B cell (primary cell): ENCODE measurements around the gene CLCN1. TPM values are rescaled to one million over a fixed set of nuclear protein-coding genes. Genes with fewer than 3 reads are reported as not detected.

Source experiments
- ATAC-seq: fragments of 200-7000 bp; cut with Tn5 transposase; one replicate; pipeline ENCODE4 v1.10.0; 2021; ENCODE audit warnings: low read depth, mild to moderate bottlenecking, moderate number of reproducible peaks, moderate library complexity
- CTCF ChIA-PET: fragments of 350-600 bp; sonication (Branson Sonifier 250); formaldehyde crosslinking; loops from one replicate; lab custom pipeline; 2021; ENCODE audit warnings: antibody characterized with exemption, inconsistent platforms; lab: Charles Lee
- POLR2A ChIA-PET: fragments of 350-600 bp; sonication (Branson Sonifier 250); formaldehyde crosslinking; loops from one replicate; lab custom pipeline; 2021; ENCODE audit warnings: antibody characterized with exemption; lab: Charles Lee
- DNase-seq: peaks from one replicate; pipeline ENCODE4 v3.0.0; 2013
- H2AFZ ChIP-seq: 2 replicates; pipeline ENCODE4 v1.6.1; 2012; ENCODE audit warnings: mild to moderate bottlenecking, low read depth, low read length; ENCODE audit not compliant: insufficient read depth, poor library complexity, severe bottlenecking
- H3K27ac ChIP-seq, 2 donors: 1 replicate in 1 of 2; 2 replicates in 1 of 2; pipeline ENCODE4 v1.5.1; 2012 to 2013; ENCODE audit warnings: low read length in 2 of 2, mild to moderate bottlenecking in 2 of 2, moderate library complexity in 1 of 2
- H3K27me3 ChIP-seq, 4 experiments: fragments of 200-600 bp in 1 of 4; sonication (generic) in 1 of 4; replicated peaks in 1 of 4; 1 replicate in 2 of 4; 2 replicates in 2 of 4; pipeline versions ENCODE4 v1.6.1 to v1.7.0; 2013 to 2016; ENCODE audit warnings: low read length in 3 of 4, mild to moderate bottlenecking in 2 of 4, mixed read lengths in 1 of 4, moderate library complexity in 1 of 4; ENCODE audit not compliant: insufficient read depth in 4 of 4, control insufficient read depth in 3 of 4; ENCODE audit errors: control extremely low read depth in 1 of 4
- H3K36me3 ChIP-seq, 2 experiments: replicated peaks in 1 of 2; 1 replicate in 1 of 2; 2 replicates in 1 of 2; pipeline versions ENCODE4 v1.6.1 to v1.7.1; 2013; ENCODE audit warnings: low read length in 1 of 2; ENCODE audit not compliant: insufficient read depth in 2 of 2, control insufficient read depth in 1 of 2; ENCODE audit errors: control extremely low read depth in 1 of 2, extremely low read depth in 1 of 2
- H3K4me1 ChIP-seq, 2 donors: fragments of 200-600 bp in 1 of 2; sonication (generic) in 1 of 2; 1 replicate in 1 of 2; 2 replicates in 1 of 2; pipeline versions ENCODE4 v1.5.1 to v1.6.1; 2013 to 2017; ENCODE audit warnings: low read length in 2 of 2; ENCODE audit not compliant: control insufficient read depth in 2 of 2, insufficient read depth in 2 of 2
- H3K4me2 ChIP-seq: replicated peaks from 2 replicates; pipeline ENCODE3; 2012; ENCODE audit warnings: mild to moderate bottlenecking, low read depth, low read length; ENCODE audit not compliant: poor library complexity, severe bottlenecking
- H3K4me3 ChIP-seq, 5 experiments: fragments of 200-600 bp in 1 of 5; sonication (generic) in 1 of 5; 1 replicate in 3 of 5; 2 replicates in 2 of 5; pipeline versions ENCODE4 v1.5.1 to v1.7.0; 2011 to 2016; ENCODE audit warnings: low read length in 4 of 5, mild to moderate bottlenecking in 4 of 5, low read depth in 2 of 5, control low read depth in 1 of 5, moderate library complexity in 1 of 5; ENCODE audit not compliant: insufficient read depth in 1 of 5; ENCODE audit errors: control extremely low read depth in 1 of 5, extremely low read depth in 1 of 5
- H3K79me2 ChIP-seq: fragments of 200-600 bp; sonication (generic); one replicate; pipeline ENCODE4 v1.6.0; 2016; ENCODE audit warnings: low read length; ENCODE audit not compliant: control insufficient read depth, insufficient read depth
- H3K9ac ChIP-seq: fragments of 200-600 bp; sonication (generic); 2 replicates; pipeline ENCODE4 v1.6.1; 2017; ENCODE audit warnings: mild to moderate bottlenecking, low read length, moderate library complexity
- H3K9me3 ChIP-seq, 3 donors: one replicate each; pipeline versions ENCODE4 v1.6.1 to v1.7.1; 2013; ENCODE audit warnings: low read length in 2 of 3; ENCODE audit not compliant: control insufficient read depth in 2 of 3, insufficient read depth in 1 of 3; ENCODE audit errors: control extremely low read depth in 1 of 3
- H4K20me1 ChIP-seq: 2 replicates; pipeline ENCODE4 v1.6.0; 2012; ENCODE audit warnings: mild to moderate bottlenecking, low read length; ENCODE audit not compliant: insufficient read depth, control insufficient read depth, poor library complexity, severe bottlenecking
- H3K27ac Mint-ChIP-seq: one replicate; pipeline ENCODE4 v1.8.0; 2021; ENCODE audit warnings: mixed read lengths
- H3K27me3 Mint-ChIP-seq: one replicate; pipeline ENCODE4 v1.8.0; 2021; ENCODE audit warnings: mixed read lengths
- H3K4me1 Mint-ChIP-seq: one replicate; pipeline ENCODE4 v1.8.0; 2021; ENCODE audit warnings: mixed read lengths
- H3K4me3 Mint-ChIP-seq: one replicate; pipeline ENCODE4 v1.8.0; 2021; ENCODE audit warnings: mixed read lengths
- H3K9me3 Mint-ChIP-seq: one replicate; pipeline ENCODE4 v1.8.0; 2022; ENCODE audit warnings: mixed read lengths; ENCODE audit not compliant: insufficient read depth
- CTCF ChIP-seq: fragments of 200-600 bp; IDR thresholded peaks from one replicate; pipeline ENCODE4 v1.8.0; 2022; ENCODE audit warnings: antibody characterized with exemption, mild to moderate bottlenecking
- EZH2 ChIP-seq: IDR thresholded peaks from 2 replicates; pipeline ENCODE4 v1.6.1; 2012; ENCODE audit warnings: borderline replicate concordance, low read depth, mild to moderate bottlenecking, moderate library complexity, low read length; ENCODE audit not compliant: insufficient read depth, poor library complexity, severe bottlenecking
- WGBS: methylation state at CpG from one replicate; pipeline ENCODE4 v1.1.5; 2013; ENCODE audit warnings: missing lambda C conversion rate; ENCODE audit not compliant: insufficient coverage; 5-methylcytosine and 5-hydroxymethylcytosine counted together
- intact Hi-C: fragments of 100-400 bp; cut with micrococcal nuclease; formaldehyde crosslinking; loops from one replicate; pipeline ENCODE4 v1.10.0; 2022
- polyA plus RNA-seq: library from polyadenylated mRNA; depleted of rRNA; stranded (reverse); fragments of >200 nt; gene quantifications from 2 replicates; pipeline ENCODE4 v1.2.3, GENCODE V29; 2012
- total RNA-seq, 2 donors: library from RNA; stranded (reverse); fragments of 120-200 nt in 1 of 2; gene quantifications; 1 replicate in 1 of 2; 2 replicates in 1 of 2; pipeline versions ENCODE4 v1.2.3 to v1.2.4, GENCODE V29; 2013 to 2022

Gene CLCN1
- total and polyA plus RNA-seq, 2 donors (not counting 1 experiment from before 2014, with no cell fraction given), result not detected

GRCh38 chr7:143331179-143331801 is 15.4 kb downstream of the CLCN1 start:
- Mint-ChIP-seq H3K4me1 (peaks cover 14% of the 10 kb centered on the region), H3K27ac (no peak overlapping the region), H3K4me3 (no peak overlapping the region), H3K9me3 (no peaks in the 10 kb centered on the region), H3K27me3 (peaks cover 12% of the 10 kb centered on the region)
- intact Hi-C loops, result no loop called here
- H4K20me1 ChIP-seq, result no peaks in the 10 kb centered on the region
- no peak for DNase-seq
- no peak overlapping the region for H3K27ac ChIP-seq
- ATAC-seq, result no peak
- H3K4me1 ChIP-seq, result peaks cover 7 to 17% of the 10 kb centered on the region in 2 donors
- no peak overlapping the region for H3K4me3 ChIP-seq
- ChIA-PET CTCF (interaction anchor here (1.1 kb wide), 1 partner anchor 91 kb away, joined by 4 read pairs; no protein-coding TSS in a partner anchor), POLR2A (no interaction called here)
- TF ChIP-seq CTCF (no peak), EZH2 (no peak)
- H2AFZ ChIP-seq, result no peak overlapping the region
- no peaks in the 10 kb centered on the region for H3K36me3 ChIP-seq
- peaks cover 0 to 4% (median 0%) of the 10 kb centered on the region in 4 experiments for H3K27me3 ChIP-seq
- H3K9me3 ChIP-seq, result no peaks in the 10 kb centered on the region
- no peak overlapping the region for H3K9ac ChIP-seq
- no peak overlapping the region for H3K4me2 ChIP-seq
- WGBS, result 100% methylated on average over 5 of the region's 8 CpGs
- H3K79me2 ChIP-seq, result no peaks in the 10 kb centered on the region

GRCh38 chr7:143334244-143334643 is 18.3 kb downstream of the CLCN1 start:
- no peaks in the 10 kb centered on the region for H3K4me1 Mint-ChIP-seq
- Histone ChIP-seq H3K9me3 (no peaks in the 10 kb centered on the region), H3K36me3 (no peaks in the 10 kb centered on the region), H3K4me2 (no peak overlapping the region), H3K27me3 (peaks cover 0 to 8% (median 2%) of the 10 kb centered on the region in 4 experiments), H4K20me1 (no peaks in the 10 kb centered on the region), H3K27ac (no peak overlapping the region), H2AFZ (no peak overlapping the region), H3K79me2 (no peaks in the 10 kb centered on the region), H3K4me3 (no peak overlapping the region), H3K9ac (no peak overlapping the region), H3K4me1 (no peaks in the 10 kb centered on the region)
- peaks cover 19% of the 10 kb centered on the region for H3K27me3 Mint-ChIP-seq
- ChIA-PET CTCF (interaction anchor here (1.2 kb wide), 1 partner anchor 81 kb away, joined by 3 read pairs; no protein-coding TSS in a partner anchor), POLR2A (no interaction called here)
- no CpG with 5 or more reads among the region's 1 CpG for WGBS
- no peak for ATAC-seq
- H3K27ac Mint-ChIP-seq, result no peak overlapping the region
- no peak for DNase-seq
- TF ChIP-seq CTCF (no peak), EZH2 (no peak)
- no peaks in the 10 kb centered on the region for H3K9me3 Mint-ChIP-seq
- H3K4me3 Mint-ChIP-seq, result no peak overlapping the region
- intact Hi-C loops, result no loop called here
